ENCODE results near the gene TCF7L1.

DNA sequence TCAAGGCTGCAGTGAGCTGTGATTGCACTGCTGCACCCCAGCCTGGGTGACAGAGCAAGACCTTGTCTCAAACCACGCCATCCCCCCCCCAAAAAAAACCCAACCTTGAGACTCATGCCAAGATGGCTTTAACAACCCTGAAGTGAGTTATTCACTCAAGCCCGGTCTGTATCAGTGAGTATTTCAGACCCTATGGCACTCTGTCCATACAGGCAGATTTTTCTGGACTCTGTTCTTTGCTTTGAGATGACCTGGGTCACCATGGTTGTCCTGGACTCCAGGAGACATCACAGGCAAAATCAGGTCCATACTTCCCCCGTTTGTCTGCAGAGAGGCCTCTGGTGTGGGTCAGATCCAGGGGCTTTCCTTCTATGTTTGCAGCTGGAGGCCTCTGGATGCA, 102.9 kb downstream of the TCF7L1 start:
- TF ChIP-seq, protein P1, sequence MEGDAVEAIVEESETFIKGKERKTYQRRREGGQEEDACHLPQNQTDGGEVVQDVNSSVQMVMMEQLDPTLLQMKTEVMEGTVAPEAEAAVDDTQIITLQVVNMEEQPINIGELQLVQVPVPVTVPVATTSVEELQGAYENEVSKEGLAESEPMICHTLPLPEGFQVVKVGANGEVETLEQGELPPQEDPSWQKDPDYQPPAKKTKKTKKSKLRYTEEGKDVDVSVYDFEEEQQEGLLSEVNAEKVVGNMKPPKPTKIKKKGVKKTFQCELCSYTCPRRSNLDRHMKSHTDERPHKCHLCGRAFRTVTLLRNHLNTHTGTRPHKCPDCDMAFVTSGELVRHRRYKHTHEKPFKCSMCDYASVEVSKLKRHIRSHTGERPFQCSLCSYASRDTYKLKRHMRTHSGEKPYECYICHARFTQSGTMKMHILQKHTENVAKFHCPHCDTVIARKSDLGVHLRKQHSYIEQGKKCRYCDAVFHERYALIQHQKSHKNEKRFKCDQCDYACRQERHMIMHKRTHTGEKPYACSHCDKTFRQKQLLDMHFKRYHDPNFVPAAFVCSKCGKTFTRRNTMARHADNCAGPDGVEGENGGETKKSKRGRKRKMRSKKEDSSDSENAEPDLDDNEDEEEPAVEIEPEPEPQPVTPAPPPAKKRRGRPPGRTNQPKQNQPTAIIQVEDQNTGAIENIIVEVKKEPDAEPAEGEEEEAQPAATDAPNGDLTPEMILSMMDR (conservative IDR thresholded peaks at IDR 0.05; ENCODE audit: low read length): no peak
- no peak for TF ChIP-seq EZH2phosphoT487 (IDR thresholded peaks at IDR 0.05; ENCODE audit: borderline replicate concordance, low read depth, low read length)

All from OCI-LY7 (cell line).